NT2/D1 (cell line): ENCODE measurements around the gene ABCA3.

Experiments
- YY1 ChIP-seq: IDR thresholded peaks from 2 replicates; pipeline ENCODE4 v1.6.1; 2011; ENCODE audit not compliant: insufficient read length, insufficient read depth
- ZNF274 ChIP-seq: IDR thresholded peaks from 2 replicates; pipeline ENCODE4 v1.6.1; 2011; ENCODE audit warnings: mild to moderate bottlenecking, low read depth, low read length

GRCh38 chr16:2282262-2282661 lies 58.3 kb downstream of the ABCA3 start:
- no peak for TF ChIP-seq YY1
- no peak for TF ChIP-seq ZNF274
